HG03039 (cell line): ENCODE data around the gene PAIP2.
A peak's percentile ranks its signal among the peaks of the same experiment; 100 is the strongest.
"Not testable (repeated sequence)": the region's sequence is repeated elsewhere in the genome, so short reads cannot be mapped to it uniquely, and the experiment has no call there.

Experiments used
- ATAC-seq: cut with Tn5 transposase; IDR thresholded peaks from one replicate; pipeline ENCODE4 v1.9.1; 2021; ENCODE audit warnings: mild to moderate bottlenecking, moderate library complexity; ENCODE audit not compliant: unreplicated experiment

Gene PAIP2

DNA sequence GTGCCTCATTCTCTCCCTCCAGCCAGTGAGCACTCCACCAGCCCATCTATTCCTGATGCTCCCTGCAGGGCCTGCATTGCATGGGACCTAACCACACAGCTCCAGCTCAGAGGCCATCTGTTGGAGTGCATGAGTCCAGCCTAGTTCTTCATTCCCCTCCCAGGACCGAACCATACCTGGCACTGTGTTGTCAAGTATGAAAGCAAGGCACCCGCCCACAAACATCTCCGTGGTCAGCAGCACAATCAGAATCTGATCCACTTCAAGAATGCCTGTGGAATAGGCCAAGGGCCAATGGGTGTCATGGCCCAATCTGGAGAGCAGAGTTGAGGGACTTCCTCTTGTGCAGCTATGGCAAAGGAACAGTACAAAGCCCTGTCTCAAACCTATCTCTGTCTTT lies 35.6 kb downstream of the PAIP2 start:
- no peak for ATAC-seq

DNA sequence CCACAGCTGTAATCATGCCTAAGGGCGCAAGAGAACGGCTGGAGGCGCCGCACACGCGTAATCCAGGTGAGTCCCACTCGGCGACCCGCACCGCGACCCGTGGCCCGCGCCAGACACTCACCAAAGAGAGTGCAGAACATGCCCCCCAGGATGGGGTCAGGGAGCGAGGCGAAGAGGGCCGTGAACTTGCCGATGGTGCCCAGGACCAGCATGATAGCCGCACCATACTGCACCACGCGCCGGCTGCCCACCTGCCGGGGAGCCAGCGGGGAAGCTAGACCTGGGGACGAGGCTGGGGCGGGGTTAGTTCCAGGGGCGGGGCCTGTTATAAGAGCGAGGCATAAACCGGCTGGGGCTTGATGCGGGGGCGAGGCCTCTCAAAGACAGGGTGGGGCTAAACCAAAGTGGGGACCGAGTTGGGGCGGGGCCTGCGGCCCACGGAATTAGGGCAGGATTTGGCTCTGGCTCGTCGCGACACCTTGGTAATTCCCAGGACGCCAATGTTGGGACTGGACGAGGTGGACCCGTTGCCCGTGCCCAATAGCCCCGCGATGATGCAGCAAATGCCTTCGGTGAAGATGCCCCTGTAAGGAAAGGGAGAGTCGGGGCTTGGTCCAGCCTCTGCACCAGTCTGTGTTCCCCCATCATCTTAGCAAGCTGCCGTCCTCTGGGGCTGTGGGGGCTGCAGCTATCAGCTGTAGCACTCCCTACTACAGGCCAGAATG lies 36.6 kb downstream of the PAIP2 start:
- no peak for ATAC-seq

DNA sequence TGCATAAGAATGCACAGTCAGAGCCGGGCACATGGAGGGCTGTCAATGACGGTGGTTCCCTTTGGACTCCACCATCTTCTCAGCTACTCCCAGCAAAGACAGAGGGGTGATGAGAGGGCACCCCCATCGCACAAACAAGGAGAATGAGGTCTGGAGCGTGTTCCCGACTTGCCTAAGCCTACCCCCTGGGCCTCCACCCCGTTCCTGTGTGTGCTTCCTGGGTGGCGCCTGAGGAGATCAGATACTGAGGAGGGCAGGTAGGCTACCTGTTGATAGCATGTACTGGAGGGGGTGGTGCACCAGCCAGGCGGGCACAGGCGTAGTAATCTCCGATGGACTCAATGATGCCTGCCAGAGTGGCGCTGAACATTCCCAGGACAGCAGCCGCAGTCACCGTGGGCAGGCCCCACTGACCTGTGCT lies 37.3 kb downstream of the PAIP2 start:
- ATAC-seq, result no peak

DNA sequence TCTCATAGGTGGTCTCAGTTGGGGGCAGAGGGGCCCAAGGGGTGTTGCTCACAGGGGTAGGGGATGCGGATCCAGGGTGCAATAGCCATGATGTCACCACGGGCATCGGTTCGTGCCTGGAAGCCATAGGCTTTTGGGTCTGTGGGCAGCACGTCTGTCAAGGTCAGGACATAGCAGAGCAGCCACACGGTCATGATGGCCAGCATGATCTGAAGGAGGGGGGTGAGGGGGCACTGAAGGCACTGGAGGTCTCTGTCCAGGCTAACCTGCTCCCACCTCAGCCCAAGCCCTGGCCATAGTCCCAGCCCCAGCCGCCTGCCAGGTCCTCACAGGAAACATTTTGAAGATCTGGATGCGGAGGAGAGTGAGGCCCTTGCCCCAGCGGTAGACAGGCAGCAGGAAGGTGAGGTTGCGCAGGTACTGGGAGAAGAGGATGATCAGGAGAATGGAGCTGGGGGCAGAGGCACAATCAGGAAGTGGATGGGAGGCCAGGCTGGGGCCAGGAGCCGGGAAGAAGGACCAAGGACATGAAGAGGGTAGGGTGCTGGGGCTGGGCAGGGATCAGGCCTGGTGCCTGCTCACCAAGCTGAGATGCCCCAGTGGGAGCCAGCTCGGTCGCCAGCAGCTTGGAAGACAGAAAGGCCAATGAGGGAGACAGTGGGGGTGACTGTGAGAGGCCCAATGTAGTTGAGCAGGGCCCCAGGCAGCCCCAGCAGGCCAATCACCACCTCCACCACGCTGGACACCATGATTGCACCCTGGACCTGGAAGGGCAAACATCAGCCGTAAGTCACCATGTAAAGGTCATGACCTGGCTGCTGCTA lies 38.2 kb downstream of the PAIP2 start:
- no peak for ATAC-seq

DNA sequence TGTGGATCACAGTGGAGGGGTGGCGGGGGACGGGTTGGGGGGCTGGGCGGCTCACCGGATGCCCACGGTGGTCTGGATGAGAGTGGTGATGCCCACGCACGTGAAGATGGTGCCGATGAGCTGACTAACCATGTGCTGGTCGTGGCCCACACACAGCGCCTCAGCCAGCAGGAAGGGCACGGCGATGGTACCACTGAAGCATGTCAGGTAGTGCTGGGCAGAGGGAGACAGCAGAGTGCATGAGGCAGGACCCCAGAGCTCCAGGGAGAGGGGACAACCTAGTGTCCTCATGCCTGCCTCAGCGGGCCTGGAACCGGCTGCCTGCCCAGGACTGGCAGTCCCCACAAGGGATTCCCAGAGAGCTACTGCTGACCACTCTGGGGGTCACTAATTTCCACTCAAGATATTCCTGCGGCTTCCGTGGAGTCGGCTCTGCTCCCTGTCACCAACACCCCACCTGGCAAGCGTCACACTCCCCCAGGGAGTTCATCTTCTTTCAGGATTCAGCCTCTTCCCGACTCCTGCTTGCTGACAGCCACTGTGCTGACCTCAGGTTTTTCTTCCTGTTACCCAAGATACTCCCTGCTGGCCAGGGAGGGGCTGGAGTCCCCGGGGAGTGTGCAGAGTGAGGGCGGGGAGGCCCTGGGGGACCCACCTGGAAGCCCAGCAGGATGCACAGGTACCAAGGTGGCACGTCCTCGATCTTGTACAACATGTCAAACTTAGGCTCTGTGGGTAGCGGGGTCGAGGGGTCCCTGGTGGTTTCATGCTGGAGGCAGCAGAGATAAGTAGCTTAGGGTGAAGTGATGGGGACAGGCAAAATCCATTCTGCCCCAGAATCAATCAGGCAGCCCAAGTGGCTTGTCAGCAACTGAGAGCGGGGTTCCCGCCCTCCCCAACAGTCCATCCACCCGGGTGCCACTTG lies 40.4 kb downstream of the PAIP2 start:
- ATAC-seq, result no peak

DNA sequence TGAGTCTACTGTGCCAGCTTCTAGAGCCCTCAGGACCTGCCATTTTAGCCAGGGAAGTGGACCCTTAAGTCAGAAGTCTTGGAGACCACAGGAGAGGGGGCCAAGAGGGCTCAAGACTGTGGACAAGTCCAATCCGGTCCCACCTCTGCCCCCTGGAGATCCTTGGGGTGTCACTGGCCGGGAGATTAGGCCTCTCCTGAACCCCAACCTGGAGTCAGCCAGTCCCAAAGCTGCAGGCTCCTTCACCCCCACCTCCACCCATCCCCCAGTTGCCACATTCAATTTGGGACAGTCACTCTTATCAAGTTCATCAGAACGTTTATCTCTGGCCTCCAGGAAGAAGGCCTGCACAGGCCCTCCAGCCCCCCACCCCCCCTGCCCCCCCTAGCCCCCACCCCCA lies 41.2 kb downstream of the PAIP2 start:
- no peak for ATAC-seq

DNA sequence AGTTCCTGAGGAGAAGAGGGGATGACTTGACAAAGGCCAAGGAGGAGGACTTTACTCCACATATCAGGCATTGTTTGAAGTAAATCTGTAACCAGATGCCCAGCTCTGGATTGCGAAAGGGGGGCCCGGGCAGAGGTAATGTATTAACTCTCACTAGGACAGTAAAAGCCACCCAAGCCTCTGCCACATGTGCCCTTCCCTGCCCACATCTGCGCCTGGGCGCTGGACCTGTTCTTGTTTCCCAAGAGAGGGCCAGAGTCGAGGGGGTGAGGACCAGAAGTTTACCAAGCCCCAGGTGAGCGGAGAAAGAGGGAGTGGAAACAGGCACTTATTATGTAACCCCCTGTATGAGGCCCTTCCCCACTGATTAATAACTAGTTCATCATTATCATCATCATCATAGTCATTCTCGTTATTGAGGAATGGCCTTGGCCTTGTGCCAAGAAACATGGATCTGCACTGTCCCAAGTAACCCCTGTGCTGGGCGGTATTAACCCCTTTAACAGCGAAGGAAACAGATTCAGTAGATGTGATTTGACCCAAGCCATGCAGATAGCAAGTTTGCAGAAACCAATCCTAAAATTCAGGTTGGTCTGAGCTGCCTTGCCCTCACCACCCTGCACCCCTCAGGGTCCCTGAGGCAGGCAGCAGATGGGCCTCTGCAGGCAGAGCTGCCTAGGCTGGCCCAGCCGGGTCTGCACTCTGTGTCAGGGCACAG lies 41.8 kb downstream of the PAIP2 start, which contains the start of gene SLC23A1:
TSS of gene SLC23A1 (minus strand) at position 23 of the 718 bp plus-strand sequence. CDS start 44 bp downstream, outside the sequence.
- ATAC-seq, result no peak

DNA sequence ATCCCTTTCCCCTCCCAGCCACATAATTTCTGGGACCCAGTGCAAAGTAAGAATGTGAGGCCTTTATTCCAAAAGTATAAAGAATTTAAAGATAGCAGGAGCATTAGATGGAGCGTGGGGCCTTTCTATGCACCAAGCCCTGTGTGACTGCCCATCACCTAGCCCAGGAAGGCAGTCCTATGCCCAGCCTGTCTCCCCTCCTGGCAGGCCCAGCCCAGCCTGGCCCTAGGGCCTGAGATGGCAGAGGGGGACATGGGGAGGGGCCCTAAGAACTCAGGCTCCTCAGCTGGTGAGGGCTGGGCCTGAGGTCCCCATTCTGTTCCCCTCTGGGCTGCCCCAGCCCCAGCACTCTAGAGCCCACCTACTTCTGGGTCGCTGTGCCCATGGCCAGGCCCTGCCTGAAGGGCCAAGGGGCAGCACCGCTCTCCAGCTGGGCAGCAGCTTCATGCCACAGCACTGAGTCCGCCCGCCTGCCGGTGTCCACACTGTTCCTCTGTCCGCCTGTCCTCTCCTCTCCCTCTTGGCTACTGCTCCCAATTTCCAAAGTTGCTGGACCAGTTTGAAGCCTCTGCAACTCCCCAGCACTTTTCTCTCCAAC lies 42.4 kb downstream of the PAIP2 start:
- no peak for ATAC-seq

DNA sequence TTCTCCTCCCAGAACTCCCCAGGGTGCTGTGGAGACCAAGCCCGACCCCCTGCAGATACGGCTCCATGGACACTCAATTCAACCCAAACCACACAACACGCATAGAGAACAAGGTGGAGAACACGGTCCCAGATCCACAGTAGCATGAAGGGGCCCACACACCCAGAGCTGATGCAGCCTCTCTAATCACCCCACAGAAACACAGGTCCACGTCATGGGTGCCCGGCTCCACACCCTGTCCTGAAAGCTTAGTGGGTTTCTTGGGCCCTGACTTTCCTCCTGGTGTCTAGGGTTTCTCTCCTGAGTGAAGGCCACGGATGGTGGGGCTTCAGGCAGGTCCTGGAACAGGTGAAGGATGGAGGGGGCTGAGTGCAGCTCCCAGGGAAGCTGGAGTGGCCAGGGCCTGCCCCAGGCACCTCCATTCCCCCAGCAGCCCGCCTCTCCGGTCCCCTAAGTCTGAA lies 43.0 kb downstream of the PAIP2 start:
- no peak for ATAC-seq

DNA sequence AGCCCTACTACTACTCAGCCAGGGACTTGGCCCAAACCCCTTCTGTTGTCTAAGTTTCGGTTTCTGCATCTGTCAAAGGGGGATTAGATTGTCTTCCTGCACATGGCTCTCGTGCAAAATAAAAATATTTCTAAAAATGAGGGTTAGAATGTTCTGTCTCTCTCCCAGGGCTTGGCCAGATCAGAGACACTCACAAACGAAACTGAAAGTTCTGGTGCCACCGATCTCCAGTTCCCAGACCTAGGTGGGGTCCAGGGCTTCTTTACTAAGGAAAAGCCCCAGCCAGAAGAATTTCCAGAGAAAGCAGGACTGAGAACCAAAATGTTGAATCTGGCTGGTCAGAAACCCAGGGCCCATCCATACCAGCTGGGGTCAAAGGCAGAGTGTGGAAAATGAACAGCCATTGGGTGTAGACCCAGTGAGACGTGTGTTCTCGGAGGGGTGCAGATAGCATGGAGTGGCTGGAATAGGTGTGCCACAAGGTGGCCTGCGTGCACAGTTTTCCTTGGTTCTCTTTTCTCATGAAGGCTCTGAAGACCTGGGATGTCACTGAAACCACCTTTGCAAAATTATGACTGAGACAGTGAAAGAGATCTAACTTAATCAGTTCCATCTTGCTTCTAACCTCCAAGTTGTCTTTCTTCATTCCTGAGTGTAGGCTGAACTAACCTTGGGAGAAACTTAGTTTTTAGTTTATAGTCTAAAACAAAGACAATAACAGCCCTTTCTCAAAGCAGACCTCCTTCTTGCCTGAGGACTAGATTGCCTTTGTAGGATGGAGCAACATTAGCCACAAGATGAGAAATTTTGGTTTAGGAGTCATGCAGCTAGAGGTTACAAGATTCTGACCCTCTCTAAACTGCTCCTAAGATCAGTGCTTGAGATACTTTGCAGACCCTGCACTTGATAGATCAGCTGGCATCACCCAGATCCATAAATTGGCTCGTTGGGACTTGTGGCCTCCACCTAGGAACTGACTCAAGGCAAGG lies 43.7 kb downstream of the PAIP2 start:
- no peak for ATAC-seq

DNA sequence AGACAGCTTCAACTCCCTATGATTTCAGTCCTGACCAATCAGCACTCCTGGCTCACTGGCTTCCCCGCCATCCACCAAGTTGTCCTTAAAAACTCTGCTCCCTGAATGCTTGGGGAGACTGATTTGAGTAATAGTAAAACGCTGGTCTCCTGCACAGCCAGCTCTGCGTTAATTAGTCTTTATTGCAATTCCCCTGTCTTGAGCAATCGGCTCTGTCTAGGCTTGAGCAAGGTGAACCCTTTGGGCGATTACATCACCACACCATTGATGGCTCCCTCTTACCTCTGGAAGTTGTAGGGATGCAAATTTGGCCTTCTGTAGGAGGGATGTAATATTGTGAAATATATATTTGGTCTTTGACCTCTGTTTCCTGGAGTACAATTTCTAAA lies 44.4 kb downstream of the PAIP2 start:
- ATAC-seq, result no peak

DNA sequence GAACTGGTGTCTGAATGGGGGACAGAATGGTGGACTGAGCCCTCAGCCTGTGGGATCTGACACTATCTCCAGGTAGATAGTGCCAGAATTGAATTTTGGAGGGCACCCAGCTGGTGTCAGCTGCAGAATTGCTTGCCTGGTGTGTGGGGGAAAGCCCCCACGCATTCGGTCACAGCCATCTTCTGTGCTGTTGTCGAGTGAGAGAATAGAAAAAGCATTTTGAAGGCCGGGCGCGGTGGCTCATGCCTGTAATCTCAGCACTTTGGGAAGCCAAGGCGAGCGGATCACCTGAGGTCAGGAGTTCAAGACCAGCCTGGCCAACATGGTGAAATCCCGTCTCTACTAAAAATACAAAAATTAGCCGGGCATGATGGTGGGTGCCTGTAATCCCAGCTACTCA lies 45.3 kb downstream of the PAIP2 start:
- ATAC-seq, result not testable (repeated sequence)

DNA sequence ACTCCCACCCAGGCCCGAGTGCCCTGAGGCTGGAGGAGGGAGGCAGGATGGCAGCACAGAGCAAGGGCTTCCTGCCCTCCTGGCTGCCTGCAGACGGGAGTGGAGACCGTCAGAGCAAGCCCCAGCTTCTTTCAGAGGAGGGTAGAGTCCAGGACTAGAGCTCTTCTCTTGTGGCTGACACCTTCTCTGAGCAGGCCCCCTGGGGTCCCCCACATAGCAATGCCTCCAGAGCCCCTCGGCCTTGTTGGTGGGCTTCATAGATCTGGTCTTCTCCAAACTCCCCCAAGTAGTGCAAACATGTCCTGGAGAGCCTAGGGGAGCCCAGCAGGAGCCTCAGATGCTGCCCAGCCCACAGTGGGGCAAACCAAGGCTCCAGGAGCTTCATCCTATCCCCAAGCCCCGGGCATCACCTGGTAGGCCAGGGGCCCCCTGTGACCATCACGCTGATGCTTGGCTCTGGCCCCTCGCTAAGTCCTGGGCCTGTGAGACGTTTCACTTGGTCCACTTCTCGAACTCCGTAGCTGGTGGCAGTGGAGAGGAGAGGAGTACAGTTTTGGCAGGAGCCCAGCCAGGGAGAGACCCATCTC lies 46.0 kb downstream of the PAIP2 start:
- no peak for ATAC-seq

DNA sequence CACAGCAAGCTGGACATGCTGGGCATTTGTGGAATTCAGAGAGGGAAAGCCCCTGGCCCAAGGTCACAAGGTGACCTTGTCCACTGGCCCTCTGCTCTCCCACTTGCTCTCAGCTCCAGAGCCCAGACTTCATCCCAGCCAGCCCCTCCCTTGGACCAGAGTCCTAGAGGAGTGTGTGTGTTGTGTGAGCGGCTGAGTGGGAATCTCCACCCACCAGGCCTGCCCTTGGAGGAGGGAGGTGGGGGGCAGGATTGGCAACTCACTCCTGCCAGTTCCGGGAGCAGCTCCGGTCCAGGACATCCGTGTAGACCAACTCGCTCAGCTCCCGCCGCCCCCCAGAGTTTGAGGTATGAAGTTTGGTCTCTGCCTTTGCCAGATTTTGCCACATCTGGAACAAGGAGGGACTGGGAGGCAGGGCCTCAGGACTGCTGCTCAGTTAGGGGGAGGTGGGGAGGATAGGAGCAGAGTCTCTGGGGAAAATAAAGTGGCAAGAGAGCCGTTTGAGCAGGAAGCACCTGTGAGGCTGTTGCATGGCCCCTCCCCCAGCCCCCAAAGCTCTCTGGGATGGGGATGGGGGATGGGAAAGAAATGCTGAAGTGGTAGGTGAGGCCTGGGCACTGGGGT lies 46.7 kb downstream of the PAIP2 start:
- no peak for ATAC-seq

DNA sequence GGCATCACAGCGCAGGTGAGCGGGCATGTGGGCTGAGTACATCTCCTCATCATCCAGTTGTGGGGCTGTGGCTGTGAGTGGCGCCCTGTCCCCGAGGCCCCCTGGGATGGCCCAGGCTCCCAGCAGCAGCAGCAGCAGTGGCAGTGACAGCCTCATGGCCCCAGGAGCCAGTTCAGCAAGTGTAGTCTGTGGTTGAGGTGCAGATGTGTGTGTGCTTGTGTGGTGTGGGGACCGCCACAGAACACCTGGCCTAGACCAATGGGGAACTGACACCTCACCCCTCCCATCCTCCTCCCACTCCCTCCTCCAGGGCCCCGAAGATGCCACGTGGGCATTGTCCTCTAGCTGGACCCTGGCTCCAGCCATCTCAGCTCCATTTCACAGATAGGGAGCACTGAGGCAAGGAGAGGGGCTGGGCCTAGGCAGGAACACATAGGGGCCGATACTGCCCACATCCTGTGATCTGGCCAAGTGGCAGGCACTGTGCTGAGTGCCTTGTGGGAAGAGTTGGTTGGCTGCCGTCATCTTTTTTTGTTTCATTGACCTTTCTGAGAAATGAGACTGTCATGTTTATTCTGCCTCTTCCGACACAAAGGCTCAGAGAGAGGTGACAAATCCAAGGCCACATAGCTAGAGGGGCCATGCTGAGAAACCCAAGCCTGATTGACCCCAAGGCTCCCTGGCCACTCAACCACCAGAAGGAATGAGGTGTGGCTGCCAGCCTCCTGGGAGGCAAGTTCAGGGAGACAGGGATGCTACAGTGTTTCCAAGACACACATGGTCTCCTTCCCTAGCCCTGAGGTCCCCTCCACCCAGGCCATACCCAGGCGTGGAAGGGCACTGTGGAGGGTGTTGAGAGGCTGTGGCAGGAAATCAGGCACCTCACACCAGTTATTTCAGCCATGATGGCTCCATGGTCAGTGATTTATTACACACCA lies 48.3 kb downstream of the PAIP2 start, which contains the start of gene MZB1:
TSS of gene MZB1 (minus strand) at position 213 of the 938 bp plus-strand sequence. CDS start at position 156, 57 bp downstream.
- peak; percentile 29 for ATAC-seq

DNA sequence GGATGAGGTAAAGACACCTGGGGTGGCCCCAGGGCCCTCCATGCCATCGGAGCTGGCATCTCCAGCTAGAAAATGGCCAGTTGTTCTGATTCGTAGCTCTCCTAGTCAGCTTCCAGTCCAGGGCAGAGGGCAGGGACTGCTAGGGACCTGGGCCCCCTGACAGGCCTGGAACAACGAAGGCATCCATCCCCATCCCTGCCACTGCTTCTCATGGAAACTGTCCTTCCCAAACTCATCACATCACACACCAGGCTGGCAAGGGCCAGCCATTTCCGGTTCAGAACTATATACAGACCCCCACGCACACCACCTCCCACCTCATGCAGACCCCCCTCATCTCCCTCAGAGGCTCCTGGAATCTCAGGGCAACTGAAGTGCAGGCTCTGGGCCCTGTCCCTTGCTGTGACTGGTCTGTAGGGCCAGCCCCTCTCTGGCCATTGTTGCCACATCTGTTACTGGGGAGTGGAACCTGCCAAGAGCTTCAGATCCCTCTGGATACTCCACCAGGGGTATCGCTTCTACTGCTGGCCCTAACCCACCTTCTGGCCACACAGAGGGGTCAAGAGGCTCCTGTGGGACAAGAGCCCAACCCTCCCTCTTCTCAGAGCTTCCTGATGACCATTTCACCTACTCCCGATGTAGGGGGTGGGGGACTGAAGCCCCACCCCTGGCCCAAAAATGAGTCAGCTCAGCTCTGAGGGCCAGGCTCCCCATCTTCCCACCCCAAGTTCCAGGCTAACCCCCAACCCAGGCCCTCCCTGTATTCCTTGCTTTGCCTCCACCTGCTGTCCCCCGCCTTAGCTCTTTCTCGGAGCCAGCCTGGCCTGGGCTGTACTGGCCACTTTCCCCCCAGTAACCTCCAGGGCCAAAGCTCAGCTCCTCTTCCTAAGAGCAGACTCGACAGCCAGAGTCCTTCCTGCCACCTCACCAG lies 49.2 kb downstream of the PAIP2 start:
- ATAC-seq, result no peak
